GM21723 (cell line): ENCODE results near the gene SMG5.
A peak's percentile ranks its signal among the peaks of the same experiment; 100 is the strongest.
"Not testable (repeated sequence)": the region's sequence is repeated elsewhere in the genome, so short reads cannot be mapped to it uniquely, and the experiment has no call there.

Experiments
- ATAC-seq: cut with Tn5 transposase; IDR thresholded peaks from one replicate; pipeline ENCODE4 v1.9.1; 2021; ENCODE audit warnings: mild to moderate bottlenecking, moderate library complexity; ENCODE audit not compliant: unreplicated experiment

The SMG5 gene

GRCh38 chr1:156282479-156283222 lies at the start of gene SMG5:
TSS of gene SMG5 (minus strand) at chr1:156282825. CDS start at chr1:156282680, 145 bp downstream.
- ATAC-seq = peak; percentile 78

GRCh38 chr1:156323179-156323578 lies 40.6 kb upstream of the SMG5 start:
- not testable (repeated sequence) for ATAC-seq

- ATAC-seq = no peak
Observed at GRCh38 chr1:156320560-156320959, 37.9 kb upstream of the SMG5 start.

GRCh38 chr1:156319664-156320063 lies 37.0 kb upstream of the SMG5 start:
- no peak for ATAC-seq

GRCh38 chr1:156316909-156317308 lies 34.3 kb upstream of the SMG5 start:
- no peak for ATAC-seq

GRCh38 chr1:156310962-156311361 lies 28.3 kb upstream of the SMG5 start:
- no peak for ATAC-seq

- no peak for ATAC-seq
Observed at GRCh38 chr1:156308078-156308477, 25.5 kb upstream of the SMG5 start.

GRCh38 chr1:156305215-156305614 lies 22.6 kb upstream of the SMG5 start:
- ATAC-seq = no peak

GRCh38 chr1:156303241-156303640 lies 20.6 kb upstream of the SMG5 start:
- no peak for ATAC-seq

- ATAC-seq = no peak
Observed at GRCh38 chr1:156298852-156299357, 16.3 kb upstream of the SMG5 start, which contains the start of gene VHLL. TSS of gene VHLL (minus strand) at chr1:156299307. CDS start at chr1:156299189, 118 bp downstream.

GRCh38 chr1:156295391-156295947 lies 12.8 kb upstream of the SMG5 start, which contains the start of gene GLMP:
TSS of gene GLMP (minus strand) at chr1:156295679. CDS start at chr1:156295645, 34 bp downstream.
- no peak for ATAC-seq

GRCh38 chr1:156293895-156294294 lies 11.3 kb upstream of the SMG5 start:
- ATAC-seq = no peak

- ATAC-seq = no peak
Observed at GRCh38 chr1:156293098-156293434, 10.4 kb upstream of the SMG5 start.

- ATAC-seq = no peak
Observed at GRCh38 chr1:156291226-156292061, 8.8 kb upstream of the SMG5 start.

GRCh38 chr1:156289857-156290256 lies 7.2 kb upstream of the SMG5 start:
- no peak for ATAC-seq

GRCh38 chr1:156286061-156286460 lies 3.4 kb upstream of the SMG5 start:
- ATAC-seq = no peak

GRCh38 chr1:156285437-156285836 lies 2.8 kb upstream of the SMG5 start:
- ATAC-seq = no peak

GRCh38 chr1:156284757-156285156 lies 2.1 kb upstream of the SMG5 start:
- ATAC-seq = no peak

- ATAC-seq = no peak
Observed at GRCh38 chr1:156284112-156284511, 1.5 kb upstream of the SMG5 start, which contains the start of gene TMEM79. TSS of gene TMEM79 (plus strand) at chr1:156284325. CDS start at chr1:156285227, 902 bp downstream.

GRCh38 chr1:156283521-156283920 lies 896 bp upstream of the SMG5 start:
- no peak for ATAC-seq
